Ovary (tissue), 3 donors: Measurements from ENCODE around the gene PPARD.

ENCODE experiments used
- CTCF ChIP-seq, 3 donors: fragments of 450-650 bp in 2 of 3; fragments of 200-600 bp in 1 of 3; IDR thresholded peaks; one replicate each; pipeline versions ENCODE4 v1.5.1 to v1.8.0; 2016 to 2022; ENCODE audit warnings: antibody characterized with exemption in 3 of 3, mild to moderate bottlenecking in 1 of 3
- POLR2A ChIP-seq: fragments of 450-650 bp; IDR thresholded peaks from one replicate; pipeline ENCODE4 v1.6.1; 2017; ENCODE audit warnings: antibody characterized with exemption, mild to moderate bottlenecking, moderate library complexity
- donor health status: DM: no; HTN: no; CAD: no.

- TF ChIP-seq CTCF (IDR thresholded peaks at IDR 0.05) (no peak), POLR2A (no peak)
Observed at GRCh38 chr6:35296931-35297600, 45.3 kb upstream of the PPARD start.
